NCI-H524 (cell line): ENCODE results near the gene OAT.
"Not testable (repeated sequence)": the region's sequence is repeated elsewhere in the genome, so short reads cannot be mapped to it uniquely, and the experiment has no call there.

Experiments
- DNase-seq, 2 experiments: peaks; one replicate each; lab custom pipeline; 2025; lab: John Stamatoyannopoulos, UW

OAT gene

GRCh38 chr10:124378881-124379471 lies 39.7 kb downstream of the OAT start:
- DNase-seq = no peak

GRCh38 chr10:124378271-124378670 lies 40.5 kb downstream of the OAT start:
- no peak for DNase-seq

- DNase-seq = no peak
Observed at GRCh38 chr10:124377101-124377500, 41.6 kb downstream of the OAT start.

GRCh38 chr10:124376411-124376810 lies 42.3 kb downstream of the OAT start:
- DNase-seq = no peak

GRCh38 chr10:124375691-124376090 lies 43.0 kb downstream of the OAT start:
- DNase-seq = no peak

DNA sequence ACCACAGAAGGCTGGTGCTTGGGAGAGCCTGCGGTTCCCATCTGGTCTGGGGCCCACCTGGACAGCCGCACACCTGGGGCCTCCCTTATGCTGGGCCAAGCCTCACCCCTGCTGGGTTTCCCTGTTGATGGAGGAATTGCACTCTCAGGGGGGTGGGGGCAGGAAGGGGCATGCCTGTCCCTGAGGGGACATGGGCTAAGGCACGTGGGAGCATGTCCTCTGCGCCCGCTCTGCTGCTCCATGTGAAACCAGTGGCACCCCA lies 43.4 kb downstream of the OAT start:
- DNase-seq = no peak

- DNase-seq = no peak
Observed at GRCh38 chr10:124374535-124375352, 44.0 kb downstream of the OAT start.

GRCh38 chr10:124372899-124373298 lies 45.8 kb downstream of the OAT start:
- DNase-seq = no peak

- no peak for DNase-seq
Observed at GRCh38 chr10:124370426-124370825, 48.3 kb downstream of the OAT start.

DNA sequence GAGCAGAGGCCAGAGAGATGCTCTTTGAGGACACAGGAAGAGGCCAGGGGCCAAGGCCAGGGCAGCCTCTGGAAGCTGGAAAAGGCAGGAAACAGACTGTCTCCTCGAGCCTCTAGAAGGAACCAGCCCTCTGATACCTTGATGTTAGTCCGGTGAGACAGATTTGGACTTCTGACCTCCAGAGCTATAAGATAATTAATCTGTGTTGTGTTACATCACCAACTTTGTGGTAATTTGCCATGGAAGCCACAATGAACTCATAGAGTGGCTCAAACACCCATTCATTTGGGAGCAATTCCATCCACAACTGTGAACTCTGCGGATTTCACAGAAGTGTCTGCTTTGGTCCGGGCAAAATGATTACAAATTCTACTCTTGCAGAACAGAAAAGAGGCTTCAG lies 48.7 kb downstream of the OAT start:
- DNase-seq = no peak

DNA sequence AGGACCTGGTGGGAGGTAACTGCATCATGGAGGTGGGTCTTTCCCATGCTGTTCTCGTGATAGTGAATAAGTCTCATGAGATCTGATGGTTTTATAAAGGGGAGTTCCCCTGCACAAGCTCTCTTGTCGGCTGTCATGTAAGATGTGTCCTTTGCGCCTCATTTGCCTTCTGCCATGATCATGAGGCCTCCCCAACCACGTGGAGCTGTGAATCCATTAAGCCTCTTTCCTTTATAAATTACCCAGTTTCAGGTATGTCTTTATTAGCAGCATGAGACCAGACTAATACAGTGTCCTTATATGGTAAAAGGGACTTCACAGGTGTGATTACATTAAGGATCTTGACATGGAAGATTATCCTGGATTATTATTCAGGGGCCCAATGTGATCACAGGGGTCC lies 49.2 kb downstream of the OAT start:
- not testable (repeated sequence) for DNase-seq

DNA sequence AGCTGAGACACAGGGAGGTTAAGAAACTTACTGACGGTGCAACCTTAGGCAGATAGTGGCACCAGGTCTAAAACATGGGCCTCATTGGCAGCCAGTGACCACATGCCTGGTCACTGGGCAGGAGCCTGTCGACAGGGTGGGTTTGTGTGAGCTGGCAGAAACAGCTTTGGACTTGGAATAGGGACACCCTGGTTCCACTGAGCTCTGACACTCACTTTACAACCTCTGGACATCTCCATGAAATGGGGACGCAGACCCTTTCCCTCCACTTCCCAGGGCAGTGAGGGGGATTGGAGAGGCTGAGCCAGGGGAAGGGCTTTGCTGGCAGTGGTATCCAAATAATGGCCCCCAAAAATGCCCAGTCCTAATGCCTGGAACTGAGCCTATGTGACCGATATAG lies 49.7 kb downstream of the OAT start:
- no peak for DNase-seq

DNA sequence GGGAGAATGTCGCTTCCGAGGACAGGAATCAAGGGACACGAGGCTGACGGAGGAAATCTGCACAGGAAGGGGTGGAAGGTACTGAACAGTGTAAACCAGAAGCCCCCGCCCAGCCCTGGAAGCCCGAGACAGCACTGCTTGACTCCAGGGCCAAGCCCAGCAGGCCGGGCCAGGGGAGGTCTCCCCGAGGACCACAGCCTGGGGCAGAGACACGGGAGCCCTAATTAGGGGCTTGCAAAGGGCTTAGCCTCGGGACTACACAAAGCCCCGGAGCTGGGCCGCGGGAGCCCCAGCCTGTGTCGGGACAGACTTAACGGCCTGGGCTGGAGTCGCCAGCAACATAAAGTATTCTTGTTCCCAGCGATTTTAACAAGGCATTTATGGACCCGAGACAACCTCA lies 50.8 kb downstream of the OAT start:
- no peak for DNase-seq

GRCh38 chr10:124367414-124367813 lies 51.3 kb downstream of the OAT start:
- DNase-seq = no peak

DNA sequence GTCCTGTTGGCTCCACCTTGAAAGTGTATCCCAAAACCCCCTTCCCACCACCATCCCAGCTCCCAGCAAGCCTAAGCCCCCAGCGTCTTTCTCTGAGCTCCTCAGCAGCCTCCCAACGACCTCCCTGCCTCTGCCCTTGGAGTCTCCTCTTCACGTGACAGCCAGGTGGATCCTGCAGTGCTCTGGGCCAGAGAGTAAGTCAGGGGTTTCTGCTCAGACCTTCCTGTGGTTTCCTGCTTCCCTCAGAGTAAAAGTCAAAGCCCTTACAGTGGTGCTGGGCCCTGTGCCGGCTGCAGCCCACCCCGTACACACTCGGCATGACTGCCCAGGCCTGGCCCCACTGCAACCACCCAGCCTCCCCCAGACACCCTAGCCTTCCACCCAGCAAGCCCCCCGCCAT lies 51.9 kb downstream of the OAT start:
- no peak for DNase-seq

DNA sequence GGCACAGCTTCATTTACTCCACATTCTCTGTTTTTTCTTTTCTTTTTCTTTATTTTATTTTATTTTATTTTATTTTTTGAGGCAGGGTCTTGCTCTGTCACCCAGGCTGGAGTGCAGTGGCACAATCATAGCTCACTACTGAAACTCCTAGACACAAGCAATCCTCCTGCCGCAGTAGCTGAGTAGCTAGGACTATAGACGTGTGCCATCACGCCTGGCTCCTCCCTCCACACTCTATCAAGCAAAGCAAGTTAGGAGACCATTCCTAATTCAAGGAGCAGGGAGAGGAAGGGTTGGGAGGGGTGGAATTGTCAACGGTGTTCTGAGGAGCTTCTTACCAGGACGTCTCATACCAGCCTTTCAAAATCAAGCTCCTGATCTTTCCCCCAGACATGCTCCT lies 52.4 kb downstream of the OAT start:
- no peak for DNase-seq

- DNase-seq = no peak
Observed at GRCh38 chr10:124364674-124365073, 54.0 kb downstream of the OAT start.

DNA sequence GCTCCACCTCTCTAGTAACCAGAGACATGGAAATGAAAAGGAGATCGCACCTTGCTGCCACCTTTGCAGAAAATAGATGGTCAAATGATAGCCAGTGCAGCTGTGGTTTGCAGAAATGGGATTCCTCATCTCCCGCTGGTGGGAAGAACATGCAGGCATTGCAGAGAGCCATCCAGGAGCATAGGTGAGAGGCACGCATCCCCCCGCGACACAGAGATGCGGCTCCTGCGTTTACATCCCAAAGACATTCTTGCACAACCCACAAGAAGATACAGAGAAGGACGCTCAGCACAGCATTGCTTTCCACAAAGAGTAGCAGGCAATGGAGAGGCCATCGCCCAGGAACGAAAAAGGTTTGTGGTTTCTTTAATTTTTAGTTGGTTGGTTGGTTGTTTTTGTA lies 56.2 kb downstream of the OAT start:
- DNase-seq = no peak

DNA sequence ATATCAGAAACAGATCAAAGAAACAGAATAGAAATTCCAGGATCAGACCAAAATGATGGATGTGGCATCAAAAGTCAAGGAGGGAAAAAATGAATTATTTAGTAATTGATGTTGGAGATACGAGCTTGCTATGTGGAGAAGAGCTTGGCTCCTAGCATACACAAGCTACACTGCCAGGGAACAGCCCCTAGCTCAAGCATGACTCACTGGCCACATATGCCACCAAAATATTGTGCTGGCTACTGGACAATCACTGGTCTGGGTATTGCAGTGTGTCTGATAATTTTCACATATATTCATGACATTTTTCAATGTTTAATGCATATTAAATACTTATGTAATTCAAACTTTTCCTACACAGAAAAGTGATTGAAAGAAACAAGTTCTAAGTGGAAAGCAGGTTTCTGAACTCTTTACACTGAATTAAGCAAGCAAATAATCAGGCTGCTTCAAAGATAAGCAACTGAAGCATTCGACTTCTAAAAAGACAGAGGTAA lies 59.3 kb downstream of the OAT start:
- no peak for DNase-seq

GRCh38 chr10:124357561-124357885 lies 61.2 kb downstream of the OAT start:
- no peak for DNase-seq

DNA sequence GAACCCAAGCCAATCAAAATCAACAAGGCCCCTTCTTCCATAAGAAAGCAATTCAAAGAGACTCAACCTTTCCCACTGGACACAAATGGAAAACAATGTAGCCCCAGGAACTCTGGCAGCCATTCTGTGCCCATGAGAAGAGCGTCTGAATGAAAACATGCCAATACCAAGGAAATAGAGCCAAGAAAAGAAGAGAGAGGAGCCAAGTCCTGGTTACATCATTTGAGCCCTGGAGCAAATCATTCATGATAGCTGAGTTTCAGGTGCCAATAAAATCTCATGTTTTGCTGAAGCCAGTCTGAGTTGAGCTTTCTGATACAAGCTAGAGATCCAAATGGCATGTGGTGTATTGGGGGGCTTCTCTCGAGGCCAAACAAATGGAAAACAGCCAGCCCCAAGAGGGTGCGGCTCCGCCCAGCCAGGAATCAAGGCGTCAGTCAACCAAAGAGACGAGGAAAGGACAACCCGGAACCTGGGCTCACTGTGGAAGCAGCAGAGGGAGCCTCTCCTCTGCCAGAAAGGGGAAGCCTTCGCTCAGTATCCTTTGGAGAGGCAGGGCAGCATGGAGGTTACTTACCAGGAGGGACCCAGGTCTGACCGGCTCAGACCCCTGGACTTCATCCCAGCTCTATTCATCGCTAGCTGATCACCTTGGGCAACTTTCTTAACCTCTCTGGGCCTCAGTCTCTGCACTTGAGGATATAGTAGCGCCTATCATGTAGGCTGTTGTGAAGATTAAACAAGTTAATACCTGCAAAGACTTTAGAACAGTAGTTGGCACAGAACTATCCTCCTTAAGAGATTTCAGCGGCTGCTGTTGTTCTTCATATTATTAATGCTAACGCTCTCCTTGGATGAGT lies 61.8 kb downstream of the OAT start:
- no peak for DNase-seq

GRCh38 chr10:124354411-124355382 lies 64.0 kb downstream of the OAT start:
- peak in 1 of 2 experiments; percentile 31 for DNase-seq
